ENCODE measurements around the gene ZG16B. TPM values are rescaled to one million over a fixed set of nuclear protein-coding genes. Genes with fewer than 3 reads are reported as not detected.

ZG16B gene
- total and polyA plus RNA-seq, 2 donors (not counting 1 experiment from before 2014, with no cell fraction given) = not detected

GRCh38 chr16:2867987-2868789 lies 38.1 kb downstream of the ZG16B start:
- POLR2A ChIA-PET = interaction anchor here (0.5 to 1.4 kb wide), 8 partner anchors 15 to 1487 kb away, joined by 3 to 10 read pairs (median 4); partner anchors contain the start of genes ELOB and FLYWCH2
- H3K4me3 ChIP-seq (ENCODE audit: control extremely low read depth in 1 of 5, extremely low read depth in 1 of 5, insufficient read depth in 1 of 5, low read depth in 2 of 5, low read length in 4 of 5) = peak overlapping the region; percentile 47 to 83 (median 71)
- H3K4me2 ChIP-seq (replicated peaks; ENCODE audit: low read depth, low read length, poor library complexity, severe bottlenecking) = peak overlapping the region; percentile 92
- ATAC-seq (ENCODE audit: low read depth) = peak; percentile 95
- H3K27ac ChIP-seq (ENCODE audit: low read length in 2 of 2) = peak overlapping the region; percentile 78 to 85
- peaks cover 0 to 3% (median 0%) of the 10 kb centered on the region in 4 experiments for H3K27me3 ChIP-seq (replicated peaks in 1 of 4; ENCODE audit: control extremely low read depth in 1 of 4, control insufficient read depth in 3 of 4, insufficient read depth in 4 of 4, low read length in 3 of 4)
- no peaks in the 10 kb centered on the region for H3K36me3 ChIP-seq (replicated peaks in 1 of 2; ENCODE audit: control extremely low read depth in 1 of 2, control insufficient read depth in 1 of 2, extremely low read depth in 1 of 2, insufficient read depth in 2 of 2, low read length in 1 of 2)
- no peaks in the 10 kb centered on the region for H3K79me2 ChIP-seq (ENCODE audit: control insufficient read depth, insufficient read depth, low read length)
- peaks cover 0 to 10% of the 10 kb centered on the region in 2 donors for H3K4me1 ChIP-seq (ENCODE audit: control insufficient read depth in 2 of 2, insufficient read depth in 2 of 2, low read length in 2 of 2)
- H4K20me1 ChIP-seq (ENCODE audit: control insufficient read depth, insufficient read depth, low read length, poor library complexity, severe bottlenecking) = no peaks in the 10 kb centered on the region
- peak overlapping the region; percentile 91 for H2AFZ ChIP-seq (ENCODE audit: insufficient read depth, low read depth, low read length, poor library complexity, severe bottlenecking)
- peak overlapping the region; percentile 92 for H3K27ac Mint-ChIP-seq
- peak; percentile 94 for DNase-seq
- WGBS (ENCODE audit: insufficient coverage) = under 1% methylated on average over 37 of the region's 45 CpGs
- peaks cover 17% of the 10 kb centered on the region for H3K27me3 Mint-ChIP-seq
- peak overlapping the region; percentile 94 for H3K4me3 Mint-ChIP-seq
- no peaks in the 10 kb centered on the region for H3K9me3 Mint-ChIP-seq (ENCODE audit: insufficient read depth)
- H3K9ac ChIP-seq (ENCODE audit: low read length) = peak overlapping the region; percentile 77
- intact Hi-C loops (cut with micrococcal nuclease) = loop anchor here (1.0 to 10.0 kb wide), 5 partner anchors 14 to 196 kb away; partner anchors contain the start of gene ELOB
- CTCF ChIA-PET = interaction anchor here (0.6 to 1.6 kb wide), 29 partner anchors 9 to 287 kb away, joined by 3 to 19 read pairs (median 4); partner anchors contain the start of genes FLYWCH1, FLYWCH2 and SRRM2
- H3K4me1 Mint-ChIP-seq = peaks cover 9% of the 10 kb centered on the region
- H3K9me3 ChIP-seq (ENCODE audit: control extremely low read depth in 1 of 3, control insufficient read depth in 2 of 3, insufficient read depth in 1 of 3, low read length in 2 of 3) = no peaks in the 10 kb centered on the region
- TF ChIP-seq EZH2 (IDR thresholded peaks at IDR 0.05; ENCODE audit: borderline replicate concordance, insufficient read depth, low read depth, low read length, poor library complexity, severe bottlenecking) (no peak), CTCF (IDR thresholded peaks at IDR 0.05) (peak; percentile 97)

GRCh38 chr16:2871926-2872325 lies 41.8 kb downstream of the ZG16B start:
- no peak for DNase-seq
- no peak overlapping the region for H3K27ac ChIP-seq (ENCODE audit: low read length in 2 of 2)
- no peaks in the 10 kb centered on the region for H3K79me2 ChIP-seq (ENCODE audit: control insufficient read depth, insufficient read depth, low read length)
- no peak for ATAC-seq (ENCODE audit: low read depth)
- no peak overlapping the region for H3K4me2 ChIP-seq (replicated peaks; ENCODE audit: low read depth, low read length, poor library complexity, severe bottlenecking)
- H3K36me3 ChIP-seq (replicated peaks in 1 of 2; ENCODE audit: control extremely low read depth in 1 of 2, control insufficient read depth in 1 of 2, extremely low read depth in 1 of 2, insufficient read depth in 2 of 2, low read length in 1 of 2) = no peaks in the 10 kb centered on the region
- 79% methylated on average over 3 of the region's 6 CpGs for WGBS (ENCODE audit: insufficient coverage)
- no peak overlapping the region for H2AFZ ChIP-seq (ENCODE audit: insufficient read depth, low read depth, low read length, poor library complexity, severe bottlenecking)
- H3K4me1 ChIP-seq (ENCODE audit: control insufficient read depth in 2 of 2, insufficient read depth in 2 of 2, low read length in 2 of 2) = peaks cover 0 to 15% of the 10 kb centered on the region in 2 donors
- ChIA-PET POLR2A (interaction anchor here (0.6 kb wide), 1 partner anchor 12 kb away, joined by 3 read pairs; no protein-coding TSS in a partner anchor), CTCF (interaction anchor here (1.3 to 2.2 kb wide), 5 partner anchors 11 to 55 kb away, joined by 5 to 14 read pairs (median 9); partner anchors contain the start of genes FLYWCH1 and FLYWCH2)
- peaks cover 10% of the 10 kb centered on the region for H3K4me1 Mint-ChIP-seq
- intact Hi-C loops (cut with micrococcal nuclease) = no loop called here
- no peak overlapping the region for H3K4me3 Mint-ChIP-seq
- no peak overlapping the region for H3K4me3 ChIP-seq (ENCODE audit: control extremely low read depth in 1 of 5, extremely low read depth in 1 of 5, insufficient read depth in 1 of 5, low read depth in 2 of 5, low read length in 4 of 5)
- no peaks in the 10 kb centered on the region for H3K27me3 ChIP-seq (replicated peaks in 1 of 4; ENCODE audit: control extremely low read depth in 1 of 4, control insufficient read depth in 3 of 4, insufficient read depth in 4 of 4, low read length in 3 of 4)
- H3K9me3 Mint-ChIP-seq (ENCODE audit: insufficient read depth) = no peaks in the 10 kb centered on the region
- no peak for TF ChIP-seq EZH2 (IDR thresholded peaks at IDR 0.05; ENCODE audit: borderline replicate concordance, insufficient read depth, low read depth, low read length, poor library complexity, severe bottlenecking)
- TF ChIP-seq CTCF (IDR thresholded peaks at IDR 0.05) = no peak
- H3K27me3 Mint-ChIP-seq = peaks cover 13% of the 10 kb centered on the region
- no peak overlapping the region for H3K27ac Mint-ChIP-seq
- H4K20me1 ChIP-seq (ENCODE audit: control insufficient read depth, insufficient read depth, low read length, poor library complexity, severe bottlenecking) = no peaks in the 10 kb centered on the region
- no peak overlapping the region for H3K9ac ChIP-seq (ENCODE audit: low read length)
- no peaks in the 10 kb centered on the region for H3K9me3 ChIP-seq (ENCODE audit: control extremely low read depth in 1 of 3, control insufficient read depth in 2 of 3, insufficient read depth in 1 of 3, low read length in 2 of 3)
